ENCODE results near the gene TADA2B. TPM values are rescaled to one million over a fixed set of nuclear protein-coding genes. Genes with fewer than 3 reads are reported as not detected.

Gene TADA2B
- total and polyA plus RNA-seq, 7 donors = 13.8 to 22.7 (median 16.6) TPM

DNA sequence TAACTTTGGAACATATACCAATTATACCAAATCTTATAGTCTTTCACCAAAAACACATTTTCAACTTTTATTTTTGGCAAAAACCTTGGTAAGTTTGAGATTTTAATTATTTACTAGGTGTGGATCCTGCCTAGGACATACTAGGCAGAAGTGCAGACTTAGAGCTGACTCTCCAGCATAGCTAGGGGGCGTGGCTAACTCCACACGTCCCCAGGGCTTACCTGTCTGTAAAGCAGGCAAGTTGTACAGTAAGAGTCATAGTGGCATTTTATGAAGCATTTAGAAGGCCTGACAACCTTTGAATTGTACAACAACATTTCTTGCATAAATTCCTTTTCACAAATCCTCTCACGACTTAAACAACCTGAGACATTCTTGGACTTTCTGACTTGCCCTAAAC is 43.9 kb downstream of the TADA2B start:
- Histone ChIP-seq H3K4me3 (no peak overlapping the region), H3K9me3 (peaks cover 0 to 2% (median 0%) of the 10 kb centered on the region in 4 donors), H3K4me1 (peaks cover 0 to 17% (median 13%) of the 10 kb centered on the region in 4 donors), H3K27me3 (peaks cover 0 to 24% (median 0%) of the 10 kb centered on the region in 3 donors), H3K36me3 (no peaks in the 10 kb centered on the region), H3K27ac (no peak overlapping the region)
- WGBS, 2 donors = 74 to 79% methylated on average over 3 of the region's 3 CpGs
- no peak for DNase-seq
- TF ChIP-seq, protein P1, sequence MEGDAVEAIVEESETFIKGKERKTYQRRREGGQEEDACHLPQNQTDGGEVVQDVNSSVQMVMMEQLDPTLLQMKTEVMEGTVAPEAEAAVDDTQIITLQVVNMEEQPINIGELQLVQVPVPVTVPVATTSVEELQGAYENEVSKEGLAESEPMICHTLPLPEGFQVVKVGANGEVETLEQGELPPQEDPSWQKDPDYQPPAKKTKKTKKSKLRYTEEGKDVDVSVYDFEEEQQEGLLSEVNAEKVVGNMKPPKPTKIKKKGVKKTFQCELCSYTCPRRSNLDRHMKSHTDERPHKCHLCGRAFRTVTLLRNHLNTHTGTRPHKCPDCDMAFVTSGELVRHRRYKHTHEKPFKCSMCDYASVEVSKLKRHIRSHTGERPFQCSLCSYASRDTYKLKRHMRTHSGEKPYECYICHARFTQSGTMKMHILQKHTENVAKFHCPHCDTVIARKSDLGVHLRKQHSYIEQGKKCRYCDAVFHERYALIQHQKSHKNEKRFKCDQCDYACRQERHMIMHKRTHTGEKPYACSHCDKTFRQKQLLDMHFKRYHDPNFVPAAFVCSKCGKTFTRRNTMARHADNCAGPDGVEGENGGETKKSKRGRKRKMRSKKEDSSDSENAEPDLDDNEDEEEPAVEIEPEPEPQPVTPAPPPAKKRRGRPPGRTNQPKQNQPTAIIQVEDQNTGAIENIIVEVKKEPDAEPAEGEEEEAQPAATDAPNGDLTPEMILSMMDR (IDR thresholded peaks at IDR 0.05) = no peak
- TF ChIP-seq POLR2A (IDR thresholded peaks at IDR 0.05) (no peak), EP300 (IDR thresholded peaks at IDR 0.05) (no peak), POLR2AphosphoS5 (IDR thresholded peaks at IDR 0.05) (no peak)
- intact Hi-C loops (cut with DNase I) = no loop called here

DNA sequence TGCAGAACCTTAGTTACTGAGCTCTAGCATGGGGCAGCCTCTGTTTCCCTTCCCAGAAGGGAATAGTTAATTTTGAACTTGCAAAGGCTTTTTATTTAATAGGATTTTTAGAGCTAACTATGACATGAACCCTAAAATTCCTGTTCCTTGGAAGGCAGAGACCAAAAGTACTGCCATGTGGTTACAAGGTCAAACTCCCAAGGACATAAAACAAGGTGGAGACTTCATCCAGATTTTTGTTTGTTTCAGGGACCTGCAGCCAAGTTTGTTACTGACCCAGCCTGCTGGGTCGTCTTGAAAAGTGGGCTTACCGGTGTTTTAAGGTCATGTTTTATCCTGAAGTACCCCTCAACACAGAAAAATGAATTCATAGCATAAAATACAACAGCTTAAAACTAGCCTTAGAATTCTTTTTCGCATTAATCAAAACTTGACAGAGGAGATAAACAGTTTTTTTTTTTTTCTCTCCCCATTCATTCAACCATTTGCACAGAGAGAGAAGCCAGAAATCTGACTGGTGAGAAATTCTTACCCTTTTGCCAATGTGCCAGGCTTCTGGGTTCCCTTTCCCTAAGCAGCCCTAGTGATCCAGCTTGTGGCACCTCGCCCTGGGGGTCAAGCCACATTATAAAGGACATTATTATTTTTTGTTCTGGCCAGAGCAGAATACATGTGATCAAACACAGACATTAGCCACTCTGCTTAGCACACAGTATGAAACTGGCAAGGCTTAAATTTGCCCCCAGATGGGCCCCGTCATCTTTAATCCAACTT is 46.2 kb downstream of the TADA2B start:
- WGBS, 2 donors = 70 to 71% methylated on average over 5 of the region's 5 CpGs
- Histone ChIP-seq H3K27me3 (peaks cover 0 to 18% (median 0%) of the 10 kb centered on the region in 3 donors), H3K9me3 (peaks cover 0 to 2% (median 0%) of the 10 kb centered on the region in 4 donors), H3K36me3 (no peaks in the 10 kb centered on the region), H3K27ac (peak overlapping the region; percentile 6 to 28 (median 14)), H3K4me1 (peaks cover 0 to 15% (median 12%) of the 10 kb centered on the region in 4 donors), H3K4me3 (no peak overlapping the region)
- intact Hi-C loops (cut with DNase I) = no loop called here
- DNase-seq = no peak
- TF ChIP-seq EP300 (IDR thresholded peaks at IDR 0.05) (no peak), POLR2AphosphoS5 (IDR thresholded peaks at IDR 0.05) (no peak), POLR2A (IDR thresholded peaks at IDR 0.05) (no peak)
- TF ChIP-seq, protein P1 (IDR thresholded peaks at IDR 0.05) = no peak

DNA sequence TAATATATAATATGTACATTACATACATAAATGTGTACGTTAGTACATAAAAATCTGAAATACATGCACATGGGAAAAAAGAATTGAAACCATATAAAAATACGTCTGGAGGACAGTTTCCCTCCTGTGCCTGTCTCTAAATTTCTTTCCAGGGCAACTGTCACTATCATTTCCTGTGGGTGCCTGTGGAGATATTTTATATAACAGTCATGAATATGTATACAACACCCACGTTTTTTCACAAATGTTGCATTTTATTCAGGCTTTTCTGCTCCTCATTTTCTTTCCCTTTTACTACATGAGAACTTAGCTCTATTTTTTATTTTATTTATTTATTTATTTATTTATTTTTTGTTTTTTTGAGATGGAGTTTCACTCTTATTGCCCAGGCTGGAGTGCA is 48.9 kb downstream of the TADA2B start:
- peaks cover 0 to 15% (median 12%) of the 10 kb centered on the region in 4 donors for H3K4me1 ChIP-seq
- DNase-seq = no peak
- H3K27ac ChIP-seq = no peak overlapping the region
- H3K36me3 ChIP-seq = no peaks in the 10 kb centered on the region
- intact Hi-C loops (cut with DNase I) = no loop called here
- 54 to 61% methylated on average over 3 of the region's 3 CpGs for WGBS, 2 donors
- TF ChIP-seq POLR2A (IDR thresholded peaks at IDR 0.05) (no peak), POLR2AphosphoS5 (IDR thresholded peaks at IDR 0.05) (no peak), EP300 (IDR thresholded peaks at IDR 0.05) (no peak)
- TF ChIP-seq, protein P1 (IDR thresholded peaks at IDR 0.05) = no peak
- no peak overlapping the region for H3K4me3 ChIP-seq
- no peaks in the 10 kb centered on the region for H3K27me3 ChIP-seq
- peaks cover 0 to 1% (median 0%) of the 10 kb centered on the region in 4 donors for H3K9me3 ChIP-seq

DNA sequence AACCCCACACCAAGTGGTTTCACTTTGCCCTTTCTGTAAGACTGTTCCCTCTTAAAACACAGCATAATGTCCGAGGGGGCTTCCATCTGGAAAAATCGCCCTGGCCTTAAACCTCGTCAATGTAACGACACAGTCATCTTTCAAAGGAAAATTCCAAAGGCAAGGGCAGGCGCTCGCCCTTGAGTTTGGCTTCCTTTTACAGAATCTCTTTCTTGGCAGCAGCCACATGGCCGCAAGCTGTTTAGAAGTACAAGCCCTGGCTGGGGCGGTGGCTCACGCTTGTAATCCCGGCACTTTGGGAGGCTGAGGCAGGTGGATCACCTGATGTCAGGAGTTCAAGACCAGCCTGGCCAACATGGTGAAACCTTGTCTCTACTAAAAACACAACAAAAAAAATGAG is 51.7 kb downstream of the TADA2B start:
- Histone ChIP-seq H3K36me3 (no peaks in the 10 kb centered on the region), H3K9me3 (no peaks in the 10 kb centered on the region), H3K27ac (no peak overlapping the region), H3K4me1 (peaks cover 0 to 3% (median 1%) of the 10 kb centered on the region in 4 donors), H3K27me3 (no peaks in the 10 kb centered on the region), H3K4me3 (no peak overlapping the region)
- TF ChIP-seq POLR2A (IDR thresholded peaks at IDR 0.05) = no peak
- TF ChIP-seq EP300 (IDR thresholded peaks at IDR 0.05) = no peak
- no peak for TF ChIP-seq POLR2AphosphoS5 (IDR thresholded peaks at IDR 0.05)
- TF ChIP-seq, protein P1 (IDR thresholded peaks at IDR 0.05) = no peak
- DNase-seq = no peak
- WGBS, 2 donors = 78 to 85% methylated on average over 10 of the region's 10 CpGs
- intact Hi-C loops (cut with DNase I) = no loop called here

Data from sigmoid colon (tissue), 7 donors.